Pancreas (tissue), 10 donors: Measurements from ENCODE around the gene IMMP2L. TPM values are rescaled to one million over a fixed set of nuclear protein-coding genes. Genes with fewer than 3 reads are reported as not detected.
A peak's percentile ranks its signal among the peaks of the same experiment; 100 is the strongest.

Experiments used
- ATAC-seq, 4 donors: fragments of 200-7000 bp; cut with Tn5 transposase; one replicate each; pipeline versions ENCODE4 v1.8.0 to v1.9.1; 2020; ENCODE audit warnings: mild to moderate bottlenecking in 4 of 4, moderate library complexity in 4 of 4
- DNase-seq, 6 donors: peaks; one replicate each; pipeline ENCODE4 v3.0.0-alpha.2; 2020
- FAIRE-seq: peaks from 2 replicates; lab custom pipeline; 2012; peaks lifted over from hg19 to GRCh38; lab: Jason Lieb, UNC
- H3K27ac ChIP-seq, 4 donors: fragments of 200-600 bp; sonication (generic); 1 replicate in 3 of 4; 2 replicates in 1 of 4; pipeline versions ENCODE4 v1.5.0 to v1.8.0; 2020
- H3K27me3 ChIP-seq, 4 donors: fragments of 200-600 bp; one replicate each; pipeline ENCODE4 v1.8.0; 2021
- H3K36me3 ChIP-seq, 3 donors: fragments of 200-600 bp; sonication (generic) in 1 of 3; one replicate each; pipeline versions ENCODE4 v1.5.0 to v1.8.0; 2020 to 2021
- H3K4me1 ChIP-seq, 3 donors: fragments of 200-600 bp; one replicate each; pipeline ENCODE4 v1.8.0; 2021
- H3K4me3 ChIP-seq, 4 donors: fragments of 200-600 bp; sonication (generic) in 2 of 4; one replicate each; pipeline versions ENCODE4 v1.5.0 to v1.8.0; 2020 to 2021
- H3K9me3 ChIP-seq, 4 donors: fragments of 200-600 bp; one replicate each; pipeline ENCODE4 v1.8.0; 2021
- CTCF ChIP-seq, 4 donors: fragments of 200-600 bp; sonication (generic) in 3 of 4; IDR thresholded peaks; one replicate each; pipeline versions ENCODE4 v1.5.0 to v1.8.0; 2021; ENCODE audit warnings: antibody characterized with exemption in 4 of 4
- WGBS, 2 donors: extraction: QIAGEN DNeasy Blood & Tissue Kit; methylation state at CpG; one replicate each; pipeline ENCODE4 v1.1.7; 2013; 5-methylcytosine and 5-hydroxymethylcytosine counted together
- intact Hi-C, 3 donors: fragments of 100-400 bp; cut with DNase I; formaldehyde crosslinking; loops; one replicate each; pipeline versions ENCODE4 v1.11.1 to v1.14.2; 2022
- polyA plus RNA-seq, 2 donors: library from polyadenylated mRNA; stranded (reverse); fragments of 200-250 nt; gene quantifications; one replicate each; pipeline ENCODE4 v1.2.3, GENCODE V29; 2013
- total RNA-seq, 6 donors: library from RNA; stranded (reverse); fragmentation: NEBNext Ultra II Directional in 4 of 6; extraction: Animal tissue kit (Norgen Biotek cat#: 25700) in 4 of 6; gene quantifications; one replicate each; pipeline versions ENCODE4 v1.2.1 to v1.2.4, GENCODE V29; 2021 to 2023
- donor health status: healthy with polysubstance abuse.
- donor health status: DM: no; HTN: no; CAD: no; lungs with moderate emphysema.
- donor health status: DM: no; HTN: no; CAD: no.
- donor health status: control.
- donor health status: control.
- donor health status: Bipolar disorder and iron deficiency.
- donor health status: DM: yes; HTN: yes; CAD: no.
- donor health status: DM: no; HTN: no; CAD: no.
- donor health status: DM: no; HTN: no; CAD: no.
- donor health status: DM: yes; HTN: yes; CAD: no.

The IMMP2L gene
- total and polyA plus RNA-seq, 8 donors: 7.3 to 30.0 (median 12.9) TPM

- TF ChIP-seq CTCF (IDR thresholded peaks at IDR 0.05): no peak
- ATAC-seq (no peak), DNase-seq (no peak), FAIRE-seq (no peak)
- H3K27ac ChIP-seq: no peak overlapping the region
- no peaks in the 10 kb centered on the region for H3K4me1 ChIP-seq
- intact Hi-C loops: no loop called here
- 64 to 65% methylated on average over 5 of the region's 5 CpGs for WGBS, 2 donors
- no peak overlapping the region for H3K4me3 ChIP-seq
- H3K27me3 ChIP-seq: no peaks in the 10 kb centered on the region
- H3K9me3 ChIP-seq: no peaks in the 10 kb centered on the region
- H3K36me3 ChIP-seq: no peaks in the 10 kb centered on the region
Observed at GRCh38 chr7:110839866-110840265, 722.4 kb downstream of the IMMP2L start.

GRCh38 chr7:110835849-110836248, 726.4 kb downstream of the IMMP2L start:
- ATAC-seq (no peak), DNase-seq (no peak), FAIRE-seq (no peak)
- 75 to 79% methylated on average over 1 of the region's 1 CpG for WGBS, 2 donors
- intact Hi-C loops: no loop called here
- no peak overlapping the region for H3K4me3 ChIP-seq
- H3K4me1 ChIP-seq: no peaks in the 10 kb centered on the region
- H3K36me3 ChIP-seq: no peaks in the 10 kb centered on the region
- no peaks in the 10 kb centered on the region for H3K27me3 ChIP-seq
- no peaks in the 10 kb centered on the region for H3K9me3 ChIP-seq
- no peak overlapping the region for H3K27ac ChIP-seq
- TF ChIP-seq CTCF (IDR thresholded peaks at IDR 0.05): no peak

- no peak for DNase-seq
- no peak overlapping the region for H3K27ac ChIP-seq
- intact Hi-C loops: no loop called here
- H3K9me3 ChIP-seq: no peaks in the 10 kb centered on the region
- H3K36me3 ChIP-seq: no peaks in the 10 kb centered on the region
- H3K4me3 ChIP-seq: no peak overlapping the region
- WGBS, 2 donors: 54 to 62% methylated on average over 1 of the region's 1 CpG
- no peak for TF ChIP-seq CTCF (IDR thresholded peaks at IDR 0.05)
- no peak for FAIRE-seq
- no peaks in the 10 kb centered on the region for H3K4me1 ChIP-seq
- H3K27me3 ChIP-seq: no peaks in the 10 kb centered on the region
- ATAC-seq: no peak
Observed at GRCh38 chr7:110835218-110835617, 727.1 kb downstream of the IMMP2L start.

GRCh38 chr7:110831419-110831818, 730.9 kb downstream of the IMMP2L start:
- WGBS, 2 donors: 75 to 87% methylated on average over 3 of the region's 3 CpGs
- Histone ChIP-seq H3K4me1 (no peaks in the 10 kb centered on the region), H3K4me3 (no peak overlapping the region), H3K27me3 (no peaks in the 10 kb centered on the region), H3K27ac (no peak overlapping the region), H3K9me3 (no peaks in the 10 kb centered on the region), H3K36me3 (no peaks in the 10 kb centered on the region)
- no peak for TF ChIP-seq CTCF (IDR thresholded peaks at IDR 0.05)
- intact Hi-C loops: no loop called here
- DNase-seq (no peak), ATAC-seq (no peak), FAIRE-seq (no peak)

- Histone ChIP-seq H3K36me3 (no peaks in the 10 kb centered on the region), H3K27me3 (no peaks in the 10 kb centered on the region), H3K4me3 (no peak overlapping the region), H3K27ac (no peak overlapping the region), H3K4me1 (no peaks in the 10 kb centered on the region), H3K9me3 (no peaks in the 10 kb centered on the region)
- intact Hi-C loops: no loop called here
- DNase-seq (no peak), FAIRE-seq (no peak), ATAC-seq (peak in 1 of 4 donors; percentile 23)
- no peak for TF ChIP-seq CTCF (IDR thresholded peaks at IDR 0.05)
- 83 to 92% methylated on average over 5 of the region's 5 CpGs for WGBS, 2 donors
Observed at GRCh38 chr7:110830778-110831177, 731.5 kb downstream of the IMMP2L start.
